ENCODE results near the gene KRTAP19-3. TPM values are rescaled to one million over a fixed set of nuclear protein-coding genes. Genes with fewer than 3 reads are reported as not detected.

The KRTAP19-3 gene
- total RNA-seq, result not detected in 2 replicates

GRCh38 chr21:30491963-30492428 is at the start of gene KRTAP19-3:
Gene KRTAP19-3 (minus strand): TSS chr21:30492013. CDS start chr21:30491957, 56 bp downstream.

GRCh38 chr21:30502041-30502440 is 10.2 kb upstream of the KRTAP19-3 start, which contains the start of gene KRTAP19-5:
Gene KRTAP19-5 (minus strand): TSS chr21:30502141. CDS start chr21:30502090, 51 bp downstream.

GRCh38 chr21:30497065-30497464 is 5.3 kb upstream of the KRTAP19-3 start, which contains the start of gene KRTAP19-4:
Gene KRTAP19-4 (minus strand): TSS chr21:30497165. CDS start chr21:30497110, 55 bp downstream.

GRCh38 chr21:30487336-30487735 is 4.5 kb downstream of the KRTAP19-3 start, which contains the start of gene KRTAP19-2:
Gene KRTAP19-2 (minus strand): TSS chr21:30487436. CDS start chr21:30487348, 88 bp downstream.

GRCh38 chr21:30480145-30480544 is 11.7 kb downstream of the KRTAP19-3 start, which contains the start of gene KRTAP19-1:
Gene KRTAP19-1 (minus strand): TSS chr21:30480367. CDS start chr21:30480317, 50 bp downstream.

Small RNA genes within 50 kb of the gene (small RNA-seq; reads per million reads assigned to genes)
- not detected for gene AP000567.1
- gene KRTAP19-10P, result not detected
- not detected for gene KRTAP19-11P
- gene KRTAP19-9P, result not detected

Other genes with a start within 250 kb of the KRTAP19-3 start
- not detected in 2 replicates for gene KRTAP24-1, start 209.1 kb downstream of the KRTAP19-3 start, total RNA-seq
- not detected in 2 replicates for gene KRTAP25-1, start 202.5 kb downstream of the KRTAP19-3 start, total RNA-seq
- gene KRTAP26-1, start 171.7 kb downstream of the KRTAP19-3 start, total RNA-seq, result not detected in 2 replicates
- not detected in 2 replicates for gene KRTAP27-1, start 154.3 kb downstream of the KRTAP19-3 start, total RNA-seq
- not detected in 2 replicates for gene KRTAP23-1, start 143.4 kb downstream of the KRTAP19-3 start, total RNA-seq
- gene KRTAP13-2, start 119.7 kb downstream of the KRTAP19-3 start, total RNA-seq, result not detected in 2 replicates
- gene KRTAP13-1, start 96.0 kb downstream of the KRTAP19-3 start, total RNA-seq, result not detected in 2 replicates
- gene KRTAP13-3, start 66.1 kb downstream of the KRTAP19-3 start, total RNA-seq, result not detected in 2 replicates
- gene KRTAP13-4, start 61.8 kb downstream of the KRTAP19-3 start, total RNA-seq, result not detected in 2 replicates
- not detected in 2 replicates for gene KRTAP15-1, start 51.7 kb downstream of the KRTAP19-3 start, total RNA-seq
- gene KRTAP19-1, start 11.6 kb downstream of the KRTAP19-3 start, total RNA-seq, result not detected in 2 replicates
- not detected in 2 replicates for gene KRTAP19-2, start 4.6 kb downstream of the KRTAP19-3 start, total RNA-seq
- not detected in 2 replicates for gene KRTAP19-4, start 5.2 kb upstream of the KRTAP19-3 start, total RNA-seq
- gene KRTAP19-5, start 10.1 kb upstream of the KRTAP19-3 start, total RNA-seq, result not detected in 2 replicates
- gene KRTAP19-6, start 49.9 kb upstream of the KRTAP19-3 start, total RNA-seq, result not detected in 2 replicates
- not detected in 2 replicates for gene KRTAP19-7, start 69.3 kb upstream of the KRTAP19-3 start, total RNA-seq
- gene KRTAP22-2, start 98.4 kb upstream of the KRTAP19-3 start, total RNA-seq, result not detected in 2 replicates
- not detected in 2 replicates for gene KRTAP6-3, start 100.4 kb upstream of the KRTAP19-3 start, total RNA-seq
- not detected in 2 replicates for gene KRTAP6-2, start 106.9 kb upstream of the KRTAP19-3 start, total RNA-seq
- not detected in 2 replicates for gene KRTAP22-1, start 109.1 kb upstream of the KRTAP19-3 start, total RNA-seq
- gene KRTAP6-1, start 121.9 kb upstream of the KRTAP19-3 start, total RNA-seq, result not detected in 2 replicates
- gene KRTAP20-1, start 124.4 kb upstream of the KRTAP19-3 start, total RNA-seq, result not detected in 2 replicates
- gene KRTAP20-4, start 128.6 kb upstream of the KRTAP19-3 start, total RNA-seq, result not detected in 2 replicates
- not detected in 2 replicates for gene KRTAP20-2, start 143.2 kb upstream of the KRTAP19-3 start, total RNA-seq
- gene KRTAP20-3, start 150.9 kb upstream of the KRTAP19-3 start, total RNA-seq, result not detected in 2 replicates
- gene KRTAP21-3, start 226.8 kb upstream of the KRTAP19-3 start, total RNA-seq, result not detected in 2 replicates

All from hair follicle dermal papilla cell (primary cell).